ENCODE measurements around the gene UBXN7.

Gene UBXN7

GRCh38 chr3:196354132-196354531 is 78.1 kb downstream of the UBXN7 start:
- no peak for ATAC-seq
- TF ChIP-seq TOX (CRISPR knock-in tag; IDR thresholded peaks at IDR 0.05; ENCODE audit: borderline replicate concordance) (no peak), ZFP3 (CRISPR knock-in tag; IDR thresholded peaks at IDR 0.05) (no peak), CSDC2 (CRISPR knock-in tag; IDR thresholded peaks at IDR 0.05) (no peak), ZC3H10 (CRISPR knock-in tag; IDR thresholded peaks at IDR 0.05) (no peak), CREB5 (CRISPR knock-in tag; IDR thresholded peaks at IDR 0.05; ENCODE audit: low read depth) (no peak), PPARA (CRISPR knock-in tag; IDR thresholded peaks at IDR 0.05; ENCODE audit: borderline replicate concordance) (no peak), ARNTL (CRISPR knock-in tag; IDR thresholded peaks at IDR 0.05; ENCODE audit: borderline replicate concordance, low read depth) (no peak), BACH2 (CRISPR knock-in tag; IDR thresholded peaks at IDR 0.05; ENCODE audit: borderline replicate concordance) (no peak), SNAI2 (CRISPR knock-in tag; IDR thresholded peaks at IDR 0.05) (no peak), ZNF70 (CRISPR knock-in tag; IDR thresholded peaks at IDR 0.05) (no peak), TSHZ2 (CRISPR knock-in tag; IDR thresholded peaks at IDR 0.05) (no peak)

GRCh38 chr3:196351541-196351940 is 80.7 kb downstream of the UBXN7 start:
- no peak for TF ChIP-seq ARNTL (CRISPR knock-in tag; IDR thresholded peaks at IDR 0.05; ENCODE audit: borderline replicate concordance, low read depth)
- no peak for TF ChIP-seq CSDC2 (CRISPR knock-in tag; IDR thresholded peaks at IDR 0.05)
- TF ChIP-seq GLIS3 (CRISPR knock-in tag; IDR thresholded peaks at IDR 0.05): no peak
- no peak for TF ChIP-seq ISL1 (CRISPR knock-in tag; IDR thresholded peaks at IDR 0.05)
- no peak for TF ChIP-seq ZFP30 (CRISPR knock-in tag; IDR thresholded peaks at IDR 0.05)
- TF ChIP-seq RARB (CRISPR knock-in tag; IDR thresholded peaks at IDR 0.05): no peak
- no peak for TF ChIP-seq ZFP3 (CRISPR knock-in tag; IDR thresholded peaks at IDR 0.05)
- TF ChIP-seq OSR1 (CRISPR knock-in tag; IDR thresholded peaks at IDR 0.05): no peak
- no peak for ATAC-seq

- no peak for TF ChIP-seq ZNF70 (CRISPR knock-in tag; IDR thresholded peaks at IDR 0.05)
- no peak for TF ChIP-seq SNAI2 (CRISPR knock-in tag; IDR thresholded peaks at IDR 0.05)
- TF ChIP-seq ARNTL (CRISPR knock-in tag; IDR thresholded peaks at IDR 0.05; ENCODE audit: borderline replicate concordance, low read depth): no peak
- no peak for TF ChIP-seq ZNF565 (CRISPR knock-in tag; conservative IDR thresholded peaks at IDR 0.05; ENCODE audit: low read depth)
- no peak for TF ChIP-seq PATZ1 (CRISPR knock-in tag; IDR thresholded peaks at IDR 0.05; ENCODE audit: borderline replicate concordance)
- no peak for TF ChIP-seq RARB (CRISPR knock-in tag; IDR thresholded peaks at IDR 0.05)
- no peak for TF ChIP-seq BACH2 (CRISPR knock-in tag; IDR thresholded peaks at IDR 0.05; ENCODE audit: borderline replicate concordance)
- TF ChIP-seq ZFP3 (CRISPR knock-in tag; IDR thresholded peaks at IDR 0.05): no peak
- TF ChIP-seq CSRNP3 (CRISPR knock-in tag; IDR thresholded peaks at IDR 0.05): no peak
- no peak for TF ChIP-seq ISL1 (CRISPR knock-in tag; IDR thresholded peaks at IDR 0.05)
- TF ChIP-seq TSHZ2 (CRISPR knock-in tag; IDR thresholded peaks at IDR 0.05): no peak
- TF ChIP-seq GLIS3 (CRISPR knock-in tag; IDR thresholded peaks at IDR 0.05): no peak
- no peak for TF ChIP-seq ZC3H10 (CRISPR knock-in tag; IDR thresholded peaks at IDR 0.05)
- TF ChIP-seq ZFP30 (CRISPR knock-in tag; IDR thresholded peaks at IDR 0.05): no peak
- TF ChIP-seq PPARA (CRISPR knock-in tag; IDR thresholded peaks at IDR 0.05; ENCODE audit: borderline replicate concordance): no peak
- TF ChIP-seq POU6F1 (CRISPR knock-in tag; IDR thresholded peaks at IDR 0.05; ENCODE audit: borderline replicate concordance, low read depth): no peak
- no peak for TF ChIP-seq CSDC2 (CRISPR knock-in tag; IDR thresholded peaks at IDR 0.05)
- TF ChIP-seq TOX (CRISPR knock-in tag; IDR thresholded peaks at IDR 0.05; ENCODE audit: borderline replicate concordance): no peak
- no peak for ATAC-seq
These were observed 82.2 kb downstream of the UBXN7 start for GRCh38 chr3:196350067-196350466.

All from SK-N-SH treated with all-trans-retinoic acid at 6 μM for 48 hours (cell line).